ENCODE data around the gene TJP2.
A peak's percentile ranks its signal among the peaks of the same experiment; 100 is the strongest.

Gene TJP2

GRCh38 chr9:69147041-69147834 lies 26.8 kb upstream of the TJP2 start:
- no peak overlapping the region for H3K4me3 ChIP-seq (ENCODE audit: low read depth, low read length)
- no peak for TF ChIP-seq CTCF (IDR thresholded peaks at IDR 0.05; ENCODE audit: low read depth, low read length)

- H3K4me3 ChIP-seq (ENCODE audit: low read depth, low read length) = peak overlapping the region; percentile 47
- peak; percentile 28 for TF ChIP-seq CTCF (IDR thresholded peaks at IDR 0.05; ENCODE audit: low read depth, low read length)
Observed at GRCh38 chr9:69149321-69149807, 24.7 kb upstream of the TJP2 start.

GRCh38 chr9:69151506-69151905 lies 22.6 kb upstream of the TJP2 start:
- no peak for TF ChIP-seq CTCF (IDR thresholded peaks at IDR 0.05; ENCODE audit: low read depth, low read length)
- no peak overlapping the region for H3K4me3 ChIP-seq (ENCODE audit: low read depth, low read length)

GRCh38 chr9:69153707-69154521 lies 20.2 kb upstream of the TJP2 start:
- H3K4me3 ChIP-seq (ENCODE audit: low read depth, low read length) = no peak overlapping the region

GRCh38 chr9:69155341-69156030 lies 18.6 kb upstream of the TJP2 start:
- no peak overlapping the region for H3K4me3 ChIP-seq (ENCODE audit: low read depth, low read length)
- TF ChIP-seq CTCF (IDR thresholded peaks at IDR 0.05; ENCODE audit: low read depth, low read length) = no peak

More at GRCh38 chr9:69153707-69154521, 20.2 kb upstream of the TJP2 start:
- no peak for TF ChIP-seq CTCF (IDR thresholded peaks at IDR 0.05; ENCODE audit: low read depth, low read length)

- no peak overlapping the region for H3K4me3 ChIP-seq (ENCODE audit: low read depth, low read length)
- peak; percentile 29 for TF ChIP-seq CTCF (IDR thresholded peaks at IDR 0.05; ENCODE audit: low read depth, low read length)
Observed at GRCh38 chr9:69157751-69158466, 16.2 kb upstream of the TJP2 start.
